Astrocyte of the spinal cord (primary cell): Measurements from ENCODE around the gene SEL1L3.

ENCODE experiments used
- DNase-seq: peaks from one replicate; pipeline ENCODE4 v3.0.0; 2011; ENCODE audit warnings: low read depth, low spot score
- H3K4me3 ChIP-seq: 2 replicates; pipeline ENCODE4 v1.5.1; 2011; ENCODE audit warnings: low read depth, mild to moderate bottlenecking, low read length, moderate library complexity
- in situ Hi-C: cut with HindIII; loops from 2 replicates; pipeline ENCODE4 v1.10.0; 2017; ENCODE audit warnings: low sequenced_read_pairs
- TF ChIP-seq, protein P1 (sequence below): IDR thresholded peaks from 2 replicates; pipeline ENCODE4 v1.5.1; 2012; ENCODE audit warnings: low read depth, mild to moderate bottlenecking, low read length, inconsistent platforms

Gene SEL1L3

DNA sequence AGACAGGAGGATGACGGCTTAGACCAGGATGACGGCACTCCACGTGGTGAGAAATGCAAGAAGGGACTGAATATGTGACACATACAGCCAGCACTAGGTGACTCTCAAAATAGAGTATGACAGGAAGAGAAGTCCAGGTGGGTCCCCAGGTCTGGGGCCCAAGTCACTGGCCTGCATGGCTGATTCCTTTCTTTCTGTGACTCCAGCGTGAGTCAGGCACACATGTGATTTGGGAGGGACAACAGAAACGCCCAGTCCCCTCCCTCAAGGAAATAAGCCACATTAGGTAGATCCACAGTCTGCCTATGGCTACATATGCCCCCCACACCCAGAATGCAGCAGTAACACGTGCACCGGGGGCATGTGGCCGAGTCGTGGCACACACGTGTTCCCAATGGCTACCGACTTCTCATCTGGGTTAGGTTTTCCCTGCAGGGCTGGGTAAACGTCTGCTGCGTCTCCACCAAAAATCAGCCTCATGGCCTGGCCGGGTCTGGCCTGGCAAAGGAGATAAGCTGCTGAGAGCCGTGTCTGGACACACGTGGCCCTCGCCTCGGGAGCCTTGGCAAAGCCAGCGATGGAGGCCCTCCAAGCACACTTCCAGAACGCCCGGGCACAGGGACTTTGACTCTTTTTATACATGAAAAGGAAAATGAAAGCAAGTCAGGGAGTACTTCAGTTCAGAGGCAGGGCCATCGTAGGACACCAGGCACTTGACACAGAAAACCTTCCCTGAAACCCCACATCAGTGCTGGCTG is 19.3 kb downstream of the SEL1L3 start:
- no peak overlapping the region for H3K4me3 ChIP-seq
- TF ChIP-seq, protein P1, sequence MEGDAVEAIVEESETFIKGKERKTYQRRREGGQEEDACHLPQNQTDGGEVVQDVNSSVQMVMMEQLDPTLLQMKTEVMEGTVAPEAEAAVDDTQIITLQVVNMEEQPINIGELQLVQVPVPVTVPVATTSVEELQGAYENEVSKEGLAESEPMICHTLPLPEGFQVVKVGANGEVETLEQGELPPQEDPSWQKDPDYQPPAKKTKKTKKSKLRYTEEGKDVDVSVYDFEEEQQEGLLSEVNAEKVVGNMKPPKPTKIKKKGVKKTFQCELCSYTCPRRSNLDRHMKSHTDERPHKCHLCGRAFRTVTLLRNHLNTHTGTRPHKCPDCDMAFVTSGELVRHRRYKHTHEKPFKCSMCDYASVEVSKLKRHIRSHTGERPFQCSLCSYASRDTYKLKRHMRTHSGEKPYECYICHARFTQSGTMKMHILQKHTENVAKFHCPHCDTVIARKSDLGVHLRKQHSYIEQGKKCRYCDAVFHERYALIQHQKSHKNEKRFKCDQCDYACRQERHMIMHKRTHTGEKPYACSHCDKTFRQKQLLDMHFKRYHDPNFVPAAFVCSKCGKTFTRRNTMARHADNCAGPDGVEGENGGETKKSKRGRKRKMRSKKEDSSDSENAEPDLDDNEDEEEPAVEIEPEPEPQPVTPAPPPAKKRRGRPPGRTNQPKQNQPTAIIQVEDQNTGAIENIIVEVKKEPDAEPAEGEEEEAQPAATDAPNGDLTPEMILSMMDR, result no peak
- in situ Hi-C loops, result no loop called here
- no peak for DNase-seq

GRCh38 chr4:25842229-25842845 is 20.5 kb downstream of the SEL1L3 start:
- no peak for DNase-seq
- no peak overlapping the region for H3K4me3 ChIP-seq
- in situ Hi-C loops, result no loop called here
- TF ChIP-seq, protein P1, result no peak

- in situ Hi-C loops, result no loop called here
Measured at GRCh38 chr4:25839687-25840086, 23.1 kb downstream of the SEL1L3 start.

GRCh38 chr4:25839233-25839632 is 23.6 kb downstream of the SEL1L3 start:
- in situ Hi-C loops, result no loop called here
- H3K4me3 ChIP-seq, result no peak overlapping the region
- TF ChIP-seq, protein P1, result no peak
- DNase-seq, result no peak

More at GRCh38 chr4:25839687-25840086, 23.1 kb downstream of the SEL1L3 start:
- TF ChIP-seq, protein P1, result no peak
- no peak overlapping the region for H3K4me3 ChIP-seq
- DNase-seq, result no peak

DNA sequence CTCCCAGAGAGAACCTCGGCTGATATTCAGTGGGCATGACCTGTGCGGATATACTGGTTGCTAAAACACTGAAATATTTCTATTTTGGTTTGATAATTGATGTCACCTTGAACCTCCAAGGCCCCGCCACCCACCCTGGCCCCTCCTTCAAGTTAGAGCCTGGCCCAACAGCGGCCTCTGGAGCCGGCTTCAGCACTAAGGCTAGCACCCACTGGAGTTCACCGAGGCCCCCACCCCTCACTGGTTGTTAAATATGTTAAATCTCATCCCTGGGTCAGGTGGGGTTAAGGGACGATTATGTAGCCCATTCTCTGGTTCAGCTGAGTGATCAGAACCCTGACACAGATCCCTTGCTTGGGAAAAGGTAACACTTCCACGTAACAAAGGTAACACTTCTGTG is 24.3 kb downstream of the SEL1L3 start:
- in situ Hi-C loops, result no loop called here
- H3K4me3 ChIP-seq, result no peak overlapping the region
- no peak for DNase-seq
- TF ChIP-seq, protein P1, result no peak

DNA sequence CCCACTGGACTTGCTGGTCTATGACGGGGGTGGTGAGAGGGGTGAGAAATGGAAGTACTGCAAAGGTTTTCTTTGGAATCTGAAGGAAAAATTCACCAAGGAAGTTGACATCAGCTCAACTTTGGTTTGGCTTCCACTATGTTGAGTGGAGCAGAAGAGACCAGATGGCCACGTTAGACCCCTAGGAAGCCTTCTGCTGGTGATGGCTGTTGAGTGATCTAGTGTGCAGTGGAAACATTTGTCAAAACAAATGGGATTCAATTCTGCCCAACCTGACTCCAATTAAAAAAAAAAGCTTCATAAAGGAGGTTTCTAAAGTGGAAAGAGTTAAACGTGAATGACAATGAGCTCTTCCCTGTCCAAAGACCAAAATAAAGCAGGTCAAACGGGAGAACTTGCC is 25.7 kb downstream of the SEL1L3 start:
- no peak for DNase-seq
- TF ChIP-seq, protein P1, result no peak
- no peak overlapping the region for H3K4me3 ChIP-seq
- in situ Hi-C loops, result no loop called here
